Central memory CD8-positive, alpha-beta T cell (primary cell): ENCODE data around the gene STX2.
"Not testable (repeated sequence)": the region's sequence is repeated elsewhere in the genome, so short reads cannot be mapped to it uniquely, and the experiment has no call there.

Experiments
- ATAC-seq: fragments of 150-1000 bp; cut with Tn5 transposase; replicated peaks from 2 replicates; pipeline ENCODE4 v1.10.0; 2022; ENCODE audit warnings: mild to moderate bottlenecking, moderate FRiP score, moderate number of reproducible peaks; ENCODE audit not compliant: poor library complexity, severe bottlenecking; ENCODE audit errors: extremely low read depth
- DNase-seq, 2 donors: peaks; one replicate each; pipeline ENCODE4 v3.0.0; 2021; ENCODE audit warnings: low spot score in 2 of 2
- H3K27ac Mint-ChIP-seq: one replicate; pipeline ENCODE4 v1.8.0; 2022; ENCODE audit warnings: low read depth, mild to moderate bottlenecking, moderate library complexity, mixed read lengths
- H3K27me3 Mint-ChIP-seq: one replicate; pipeline ENCODE4 v1.8.0; 2022; ENCODE audit warnings: mixed read lengths
- H3K36me3 Mint-ChIP-seq: one replicate; pipeline ENCODE4 v1.8.0; 2022; ENCODE audit warnings: mild to moderate bottlenecking, moderate library complexity, mixed read lengths; ENCODE audit not compliant: insufficient read depth
- H3K4me1 Mint-ChIP-seq: one replicate; pipeline ENCODE4 v1.8.0; 2022; ENCODE audit warnings: mixed read lengths
- H3K4me3 Mint-ChIP-seq: one replicate; pipeline ENCODE4 v1.8.0; 2022; ENCODE audit warnings: mild to moderate bottlenecking, moderate library complexity, mixed read lengths
- H3K9me3 Mint-ChIP-seq: one replicate; pipeline ENCODE4 v1.8.0; 2022; ENCODE audit warnings: mixed read lengths

The STX2 gene

DNA sequence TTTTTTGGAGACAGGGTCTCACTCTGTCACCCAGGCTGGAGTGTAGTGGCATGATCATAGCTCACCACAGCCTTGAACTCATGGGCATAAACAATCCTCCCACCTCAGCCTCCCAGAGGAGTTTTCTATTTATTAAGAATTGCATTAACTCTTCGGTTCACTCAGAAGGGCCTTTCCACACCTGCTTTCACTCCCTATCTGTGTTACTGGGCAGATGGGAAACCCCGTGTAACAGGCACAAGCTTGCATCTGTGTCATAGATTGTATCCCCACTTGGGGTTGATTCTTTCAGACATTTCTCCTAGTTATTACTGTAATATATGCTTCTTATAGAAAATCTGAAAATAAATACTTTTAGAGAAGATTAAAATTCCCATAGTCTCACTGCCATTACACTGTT, 38.7 kb downstream of the STX2 start:
- H3K27me3 Mint-ChIP-seq: no peaks in the 10 kb centered on the region
- H3K36me3 Mint-ChIP-seq: peaks cover 23% of the 10 kb centered on the region
- H3K27ac Mint-ChIP-seq: no peak overlapping the region
- no peak for DNase-seq
- H3K4me1 Mint-ChIP-seq: peaks cover 8% of the 10 kb centered on the region
- no peak for ATAC-seq
- H3K4me3 Mint-ChIP-seq: no peak overlapping the region
- no peaks in the 10 kb centered on the region for H3K9me3 Mint-ChIP-seq

GRCh38 chr12:130799051-130799450, 40.0 kb downstream of the STX2 start:
- ATAC-seq: no peak
- no peak for DNase-seq
- peaks cover 22% of the 10 kb centered on the region for H3K36me3 Mint-ChIP-seq
- H3K4me1 Mint-ChIP-seq: peaks cover 8% of the 10 kb centered on the region
- H3K4me3 Mint-ChIP-seq: no peak overlapping the region
- H3K27me3 Mint-ChIP-seq: no peaks in the 10 kb centered on the region
- no peak overlapping the region for H3K27ac Mint-ChIP-seq
- H3K9me3 Mint-ChIP-seq: no peaks in the 10 kb centered on the region

DNA sequence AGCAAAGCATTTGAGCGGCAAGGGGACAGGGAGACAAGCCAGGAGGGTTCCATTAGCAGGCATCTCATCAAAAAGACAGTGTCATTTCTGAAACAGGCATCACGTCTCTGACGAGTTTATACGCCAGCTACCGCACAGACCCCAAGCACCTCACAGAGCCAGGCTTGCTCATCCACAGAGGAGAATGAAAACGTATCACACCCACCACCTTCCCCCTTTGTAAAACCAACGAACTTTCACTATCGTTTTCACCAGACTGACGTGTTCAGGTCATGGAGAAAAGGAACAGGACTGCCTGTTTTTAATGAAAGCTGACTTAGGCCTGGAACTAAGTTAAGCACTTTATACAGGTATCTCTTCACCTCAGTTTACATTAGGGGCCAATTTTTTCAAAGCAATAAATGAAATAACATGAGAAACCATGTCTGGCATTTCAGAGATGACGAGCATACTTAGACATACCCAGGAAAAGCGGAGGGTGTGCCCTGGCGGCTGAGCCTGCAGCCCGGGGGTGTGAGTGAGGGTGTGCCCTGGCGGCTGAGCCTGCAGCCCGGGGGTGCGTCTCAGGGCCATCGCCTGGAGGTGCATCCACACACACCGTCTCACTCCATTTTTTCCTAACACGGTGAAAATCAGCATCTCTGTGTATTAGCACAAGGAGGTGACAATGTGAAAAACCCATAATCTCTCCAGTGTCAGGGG, 41.9 kb downstream of the STX2 start:
- Mint-ChIP-seq H3K27ac (peak overlapping the region; percentile 98), H3K36me3 (peaks cover 16% of the 10 kb centered on the region), H3K9me3 (no peaks in the 10 kb centered on the region), H3K4me3 (peak overlapping the region; percentile 82), H3K27me3 (no peaks in the 10 kb centered on the region), H3K4me1 (peaks cover 8% of the 10 kb centered on the region)
- DNase-seq: peak in 1 of 2 donors; percentile 59
- peak; percentile 97 for ATAC-seq

GRCh38 chr12:130795906-130796305, 43.1 kb downstream of the STX2 start:
- Mint-ChIP-seq H3K4me1 (peaks cover 8% of the 10 kb centered on the region), H3K27me3 (no peaks in the 10 kb centered on the region), H3K36me3 (peaks cover 18% of the 10 kb centered on the region), H3K27ac (peak overlapping the region; percentile 98), H3K9me3 (no peaks in the 10 kb centered on the region), H3K4me3 (no peak overlapping the region)
- no peak for ATAC-seq
- no peak for DNase-seq

- Mint-ChIP-seq H3K4me1 (peaks cover 8% of the 10 kb centered on the region), H3K27ac (no peak overlapping the region), H3K36me3 (peaks cover 18% of the 10 kb centered on the region), H3K27me3 (no peaks in the 10 kb centered on the region), H3K4me3 (no peak overlapping the region), H3K9me3 (no peaks in the 10 kb centered on the region)
- ATAC-seq (no peak), DNase-seq (no peak)
Observed at GRCh38 chr12:130793554-130793849, 45.5 kb downstream of the STX2 start.

GRCh38 chr12:130792821-130793553, 46.1 kb downstream of the STX2 start:
- no peak for DNase-seq
- H3K27me3 Mint-ChIP-seq: no peaks in the 10 kb centered on the region
- no peak overlapping the region for H3K4me3 Mint-ChIP-seq
- peaks cover 17% of the 10 kb centered on the region for H3K36me3 Mint-ChIP-seq
- H3K4me1 Mint-ChIP-seq: peaks cover 8% of the 10 kb centered on the region
- no peaks in the 10 kb centered on the region for H3K9me3 Mint-ChIP-seq
- no peak for ATAC-seq
- no peak overlapping the region for H3K27ac Mint-ChIP-seq

- no peak overlapping the region for H3K27ac Mint-ChIP-seq
- H3K4me1 Mint-ChIP-seq: peaks cover 1% of the 10 kb centered on the region
- no peaks in the 10 kb centered on the region for H3K9me3 Mint-ChIP-seq
- H3K4me3 Mint-ChIP-seq: no peak overlapping the region
- H3K27me3 Mint-ChIP-seq: no peaks in the 10 kb centered on the region
- ATAC-seq (no peak), DNase-seq (no peak)
- peaks cover 10% of the 10 kb centered on the region for H3K36me3 Mint-ChIP-seq
Observed at GRCh38 chr12:130791629-130792028, 47.4 kb downstream of the STX2 start.

GRCh38 chr12:130788515-130788914, 50.5 kb downstream of the STX2 start:
- H3K27me3 Mint-ChIP-seq: no peaks in the 10 kb centered on the region
- H3K9me3 Mint-ChIP-seq: no peaks in the 10 kb centered on the region
- no peak for DNase-seq
- H3K4me1 Mint-ChIP-seq: no peaks in the 10 kb centered on the region
- H3K27ac Mint-ChIP-seq: no peak overlapping the region
- no peak for ATAC-seq
- no peak overlapping the region for H3K4me3 Mint-ChIP-seq
- peaks cover 13% of the 10 kb centered on the region for H3K36me3 Mint-ChIP-seq

DNA sequence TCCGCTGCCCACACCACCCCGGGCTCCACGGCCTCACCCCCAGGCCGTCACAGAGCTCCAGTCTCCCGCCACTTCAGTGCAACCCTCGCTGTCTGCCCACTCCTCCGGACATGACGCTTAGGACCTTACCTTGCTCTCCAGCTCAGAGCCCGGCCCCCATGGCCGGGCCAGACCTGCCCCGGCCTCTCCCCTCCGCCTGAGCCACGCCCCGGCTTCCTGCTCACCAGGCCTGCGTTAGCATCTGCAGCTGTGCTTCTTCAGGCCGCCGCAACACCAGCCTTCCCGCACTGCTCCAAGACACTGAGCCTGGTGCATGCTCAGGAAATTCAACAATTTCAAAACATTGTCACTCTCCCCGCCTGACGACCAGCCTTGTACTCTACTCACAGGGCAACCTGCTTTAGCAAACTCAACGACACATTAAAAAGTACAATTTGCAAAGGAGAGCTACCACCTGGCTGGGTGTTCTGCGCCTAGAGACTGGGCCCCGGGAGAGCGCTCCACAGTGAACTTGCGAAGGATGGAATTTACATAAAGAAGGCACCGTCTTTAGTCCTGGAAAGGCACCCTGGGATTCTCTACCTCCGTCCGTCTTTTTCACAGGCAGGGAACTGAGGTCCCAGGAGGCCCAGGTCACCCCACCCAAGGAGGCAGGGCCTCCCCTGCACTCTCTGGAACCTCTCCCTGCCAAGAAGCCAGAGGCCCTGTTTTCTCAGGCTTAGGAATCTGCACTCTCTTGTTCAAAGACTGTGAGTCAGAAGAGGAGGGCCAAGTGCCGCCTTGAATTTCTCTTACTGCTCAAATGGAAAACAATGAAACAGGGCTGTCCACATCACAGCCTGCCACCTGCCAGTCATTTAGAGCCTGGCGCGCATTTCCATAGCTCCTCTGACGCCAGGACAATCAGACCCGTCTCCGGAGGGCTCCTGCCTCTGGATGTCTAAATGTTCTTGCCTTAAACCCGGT, 51.3 kb downstream of the STX2 start:
- Mint-ChIP-seq H3K9me3 (no peaks in the 10 kb centered on the region), H3K36me3 (peaks cover 10% of the 10 kb centered on the region), H3K4me3 (no peak overlapping the region), H3K4me1 (no peaks in the 10 kb centered on the region), H3K27me3 (no peaks in the 10 kb centered on the region), H3K27ac (no peak overlapping the region)
- DNase-seq (no peak), ATAC-seq (no peak)

- ATAC-seq (no peak), DNase-seq (no peak)
- Mint-ChIP-seq H3K27me3 (no peaks in the 10 kb centered on the region), H3K36me3 (peaks cover 10% of the 10 kb centered on the region), H3K4me3 (no peak overlapping the region), H3K4me1 (no peaks in the 10 kb centered on the region), H3K9me3 (no peaks in the 10 kb centered on the region), H3K27ac (no peak overlapping the region)
Observed at GRCh38 chr12:130787041-130787440, 52.0 kb downstream of the STX2 start.

DNA sequence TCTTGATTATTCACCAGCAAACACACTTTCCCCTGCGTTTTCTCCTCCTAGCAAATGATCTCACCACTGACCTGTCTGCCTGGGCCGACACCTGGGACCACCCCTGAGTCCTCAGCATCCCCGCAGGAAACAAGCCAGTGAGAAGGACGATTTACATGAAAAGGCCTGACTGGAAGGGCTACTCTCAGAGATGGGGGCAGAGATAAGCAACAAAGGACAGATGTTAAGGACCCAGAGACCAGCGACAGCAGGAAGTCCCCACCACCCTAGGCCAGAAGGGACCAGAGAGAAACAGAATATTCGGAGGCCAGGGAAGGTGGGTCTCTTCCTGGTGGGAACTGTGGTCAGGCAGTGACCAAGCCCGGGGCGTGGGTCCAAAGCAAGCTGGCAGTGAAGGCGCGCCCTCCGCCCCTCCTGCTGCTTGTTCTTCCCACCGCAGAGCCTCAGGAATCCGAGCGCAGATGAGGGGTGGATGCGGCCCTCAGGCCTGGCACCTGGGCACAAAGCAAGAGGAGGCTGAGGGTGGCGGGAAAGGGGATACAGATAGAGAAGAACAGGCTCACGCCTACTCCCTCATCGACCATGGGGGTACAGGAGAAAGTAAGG, 55.8 kb downstream of the STX2 start:
- DNase-seq (no peak), ATAC-seq (no peak)
- H3K27ac Mint-ChIP-seq: no peak overlapping the region
- H3K4me3 Mint-ChIP-seq: no peak overlapping the region
- peaks cover 3% of the 10 kb centered on the region for H3K36me3 Mint-ChIP-seq
- H3K27me3 Mint-ChIP-seq: peaks cover under 1% of the 10 kb centered on the region
- no peaks in the 10 kb centered on the region for H3K9me3 Mint-ChIP-seq
- H3K4me1 Mint-ChIP-seq: no peaks in the 10 kb centered on the region

- not testable (repeated sequence) for DNase-seq, H3K27ac Mint-ChIP-seq
Observed at GRCh38 chr12:130782245-130782644, 56.8 kb downstream of the STX2 start.

More at GRCh38 chr12:130782245-130782644, 56.8 kb downstream of the STX2 start:
- not testable (repeated sequence) for H3K9me3 Mint-ChIP-seq, ATAC-seq, H3K4me3 Mint-ChIP-seq, H3K4me1 Mint-ChIP-seq, H3K27me3 Mint-ChIP-seq, H3K36me3 Mint-ChIP-seq
